KMS-11 (cell line): ENCODE measurements around the gene GRIP1.

Experiments used
- H2AFZ ChIP-seq: fragments of 200-600 bp; sonication (generic); 2 replicates; pipeline ENCODE4 v1.6.1; 2016; ENCODE audit warnings: antibody characterized with exemption, mixed run types, low read depth
- H3K27ac ChIP-seq: fragments of 200-600 bp; sonication (generic); 2 replicates; pipeline ENCODE4 v1.6.1; 2016; ENCODE audit warnings: mild to moderate bottlenecking, mixed run types
- H3K27me3 ChIP-seq: fragments of 200-600 bp; sonication (generic); 2 replicates; pipeline ENCODE4 v1.6.1; 2017; ENCODE audit warnings: mild to moderate bottlenecking, low read depth, mixed run types, moderate library complexity; ENCODE audit not compliant: insufficient read depth
- H3K36me3 ChIP-seq: fragments of 200-600 bp; sonication (generic); 2 replicates; pipeline ENCODE4 v1.6.1; 2017; ENCODE audit warnings: mild to moderate bottlenecking, mixed run types; ENCODE audit not compliant: insufficient read depth
- H3K4me1 ChIP-seq: fragments of 200-600 bp; sonication (generic); 2 replicates; pipeline ENCODE4 v1.6.1; 2016; ENCODE audit warnings: mild to moderate bottlenecking, low read depth, mixed run types; ENCODE audit not compliant: poor library complexity, severe bottlenecking
- H3K4me2 ChIP-seq: fragments of 200-600 bp; sonication (generic); 2 replicates; pipeline ENCODE4 v1.7.0; 2016; ENCODE audit warnings: mild to moderate bottlenecking, mixed run types
- H3K4me3 ChIP-seq: fragments of 200-600 bp; sonication (generic); IDR thresholded peaks from 2 replicates; pipeline ENCODE4 v1.6.1; 2017; ENCODE audit warnings: low read depth, low read length, mixed read lengths; ENCODE audit not compliant: insufficient read depth
- H3K79me2 ChIP-seq: fragments of 200-600 bp; sonication (generic); 2 replicates; pipeline ENCODE4 v1.6.1; 2016; ENCODE audit warnings: low read depth, mixed run types; ENCODE audit not compliant: insufficient read depth
- H3K9ac ChIP-seq: fragments of 200-600 bp; sonication (generic); 2 replicates; pipeline ENCODE4 v1.6.1; 2016; ENCODE audit warnings: mild to moderate bottlenecking, mixed run types
- H4K20me1 ChIP-seq: fragments of 200-600 bp; sonication (generic); 2 replicates; pipeline ENCODE4 v1.6.1; 2016; ENCODE audit warnings: mild to moderate bottlenecking, mixed run types; ENCODE audit not compliant: insufficient read depth
- TF ChIP-seq, protein P1 (sequence below): fragments of 200-600 bp; sonication (generic); conservative IDR thresholded peaks from 2 replicates; pipeline ENCODE4 v1.6.1; 2017; ENCODE audit warnings: low read depth, mild to moderate bottlenecking, antibody characterized with exemption, low read length, moderate library complexity, mixed read lengths

GRIP1 gene

GRCh38 chr12:66531766-66532165 lies 147.1 kb downstream of the GRIP1 start:
- H3K4me1 ChIP-seq = no peaks in the 10 kb centered on the region
- H3K27ac ChIP-seq = no peak overlapping the region
- H3K4me2 ChIP-seq = no peak overlapping the region
- H3K79me2 ChIP-seq = no peaks in the 10 kb centered on the region
- TF ChIP-seq, protein P1, sequence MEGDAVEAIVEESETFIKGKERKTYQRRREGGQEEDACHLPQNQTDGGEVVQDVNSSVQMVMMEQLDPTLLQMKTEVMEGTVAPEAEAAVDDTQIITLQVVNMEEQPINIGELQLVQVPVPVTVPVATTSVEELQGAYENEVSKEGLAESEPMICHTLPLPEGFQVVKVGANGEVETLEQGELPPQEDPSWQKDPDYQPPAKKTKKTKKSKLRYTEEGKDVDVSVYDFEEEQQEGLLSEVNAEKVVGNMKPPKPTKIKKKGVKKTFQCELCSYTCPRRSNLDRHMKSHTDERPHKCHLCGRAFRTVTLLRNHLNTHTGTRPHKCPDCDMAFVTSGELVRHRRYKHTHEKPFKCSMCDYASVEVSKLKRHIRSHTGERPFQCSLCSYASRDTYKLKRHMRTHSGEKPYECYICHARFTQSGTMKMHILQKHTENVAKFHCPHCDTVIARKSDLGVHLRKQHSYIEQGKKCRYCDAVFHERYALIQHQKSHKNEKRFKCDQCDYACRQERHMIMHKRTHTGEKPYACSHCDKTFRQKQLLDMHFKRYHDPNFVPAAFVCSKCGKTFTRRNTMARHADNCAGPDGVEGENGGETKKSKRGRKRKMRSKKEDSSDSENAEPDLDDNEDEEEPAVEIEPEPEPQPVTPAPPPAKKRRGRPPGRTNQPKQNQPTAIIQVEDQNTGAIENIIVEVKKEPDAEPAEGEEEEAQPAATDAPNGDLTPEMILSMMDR = no peak
- H2AFZ ChIP-seq = no peak overlapping the region
- H3K4me3 ChIP-seq = no peak overlapping the region
- H3K27me3 ChIP-seq = no peaks in the 10 kb centered on the region
- no peaks in the 10 kb centered on the region for H4K20me1 ChIP-seq
- H3K36me3 ChIP-seq = no peaks in the 10 kb centered on the region
- no peak overlapping the region for H3K9ac ChIP-seq

DNA sequence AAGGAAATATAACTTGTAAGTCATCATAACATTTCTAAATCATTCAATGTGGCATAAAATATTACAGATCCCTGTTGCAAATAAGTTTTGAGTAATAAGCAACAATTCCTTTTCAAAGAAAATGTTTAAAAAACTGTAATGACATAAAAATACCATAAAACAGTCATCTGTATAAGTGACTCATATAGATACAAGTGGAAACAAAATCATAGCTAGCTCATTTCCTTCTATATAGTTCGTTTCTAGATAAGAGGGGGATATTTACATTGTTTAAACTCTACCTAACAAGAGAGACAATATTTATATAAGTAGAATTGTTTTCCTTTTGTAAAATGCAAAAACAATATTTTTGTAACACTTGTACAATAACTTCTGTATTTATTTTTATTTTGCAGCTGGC lies 148.9 kb downstream of the GRIP1 start:
- Histone ChIP-seq H3K36me3 (no peaks in the 10 kb centered on the region), H3K79me2 (no peaks in the 10 kb centered on the region), H4K20me1 (no peaks in the 10 kb centered on the region), H3K27ac (no peak overlapping the region), H3K27me3 (no peaks in the 10 kb centered on the region), H3K4me2 (no peak overlapping the region), H3K4me3 (no peak overlapping the region), H3K4me1 (no peaks in the 10 kb centered on the region), H2AFZ (no peak overlapping the region), H3K9ac (no peak overlapping the region)
- TF ChIP-seq, protein P1 = no peak

DNA sequence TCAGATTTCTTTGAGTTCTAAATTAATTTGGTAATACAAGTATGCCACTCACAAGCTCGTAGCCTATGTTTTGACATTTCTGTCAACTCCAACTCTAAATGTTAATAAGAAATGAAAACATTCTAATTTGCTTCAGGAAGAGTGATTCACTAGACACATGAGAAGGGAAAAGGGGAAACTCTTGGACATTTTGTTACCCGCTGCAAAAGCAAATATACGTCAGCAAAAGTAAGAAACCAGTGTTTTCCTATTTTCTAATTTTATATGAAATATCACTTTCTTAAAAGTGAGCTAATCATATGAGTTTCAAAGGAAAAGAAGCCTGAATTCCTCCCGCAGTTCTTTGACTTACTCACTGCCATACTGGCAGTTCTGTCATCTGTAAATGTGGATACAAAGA lies 162.3 kb downstream of the GRIP1 start:
- H3K4me2 ChIP-seq = no peak overlapping the region
- H3K79me2 ChIP-seq = no peaks in the 10 kb centered on the region
- H2AFZ ChIP-seq = no peak overlapping the region
- H3K4me3 ChIP-seq = no peak overlapping the region
- H3K4me1 ChIP-seq = no peaks in the 10 kb centered on the region
- H3K9ac ChIP-seq = no peak overlapping the region
- no peaks in the 10 kb centered on the region for H3K27me3 ChIP-seq
- H3K27ac ChIP-seq = no peak overlapping the region
- H3K36me3 ChIP-seq = no peaks in the 10 kb centered on the region
- TF ChIP-seq, protein P1 = no peak
- no peaks in the 10 kb centered on the region for H4K20me1 ChIP-seq

GRCh38 chr12:66516133-66516532 lies 162.7 kb downstream of the GRIP1 start:
- no peaks in the 10 kb centered on the region for H3K27me3 ChIP-seq
- no peaks in the 10 kb centered on the region for H3K36me3 ChIP-seq
- H3K79me2 ChIP-seq = no peaks in the 10 kb centered on the region
- H3K27ac ChIP-seq = no peak overlapping the region
- no peaks in the 10 kb centered on the region for H4K20me1 ChIP-seq
- H2AFZ ChIP-seq = no peak overlapping the region
- no peak overlapping the region for H3K9ac ChIP-seq
- H3K4me1 ChIP-seq = no peaks in the 10 kb centered on the region
- H3K4me3 ChIP-seq = no peak overlapping the region
- TF ChIP-seq, protein P1 = no peak
- no peak overlapping the region for H3K4me2 ChIP-seq
